DND-41 (cell line): Measurements from ENCODE around the gene LMNTD1.

Experiments used
- EZH2 ChIP-seq: IDR thresholded peaks from 3 replicates; pipeline ENCODE4 v1.6.1; 2012; ENCODE audit warnings: borderline replicate concordance, low read depth, mild to moderate bottlenecking, moderate library complexity, low read length, inconsistent platforms; ENCODE audit not compliant: severe bottlenecking
- TF ChIP-seq, protein P1 (sequence below): IDR thresholded peaks from 2 replicates; pipeline ENCODE4 v1.5.1; 2012; ENCODE audit warnings: borderline replicate concordance, low read length, moderate library complexity, mild to moderate bottlenecking; ENCODE audit not compliant: poor library complexity, severe bottlenecking; ENCODE audit errors: extremely low read depth

GRCh38 chr12:25469368-25469767 lies 83.7 kb downstream of the LMNTD1 start:
- TF ChIP-seq, protein P1, sequence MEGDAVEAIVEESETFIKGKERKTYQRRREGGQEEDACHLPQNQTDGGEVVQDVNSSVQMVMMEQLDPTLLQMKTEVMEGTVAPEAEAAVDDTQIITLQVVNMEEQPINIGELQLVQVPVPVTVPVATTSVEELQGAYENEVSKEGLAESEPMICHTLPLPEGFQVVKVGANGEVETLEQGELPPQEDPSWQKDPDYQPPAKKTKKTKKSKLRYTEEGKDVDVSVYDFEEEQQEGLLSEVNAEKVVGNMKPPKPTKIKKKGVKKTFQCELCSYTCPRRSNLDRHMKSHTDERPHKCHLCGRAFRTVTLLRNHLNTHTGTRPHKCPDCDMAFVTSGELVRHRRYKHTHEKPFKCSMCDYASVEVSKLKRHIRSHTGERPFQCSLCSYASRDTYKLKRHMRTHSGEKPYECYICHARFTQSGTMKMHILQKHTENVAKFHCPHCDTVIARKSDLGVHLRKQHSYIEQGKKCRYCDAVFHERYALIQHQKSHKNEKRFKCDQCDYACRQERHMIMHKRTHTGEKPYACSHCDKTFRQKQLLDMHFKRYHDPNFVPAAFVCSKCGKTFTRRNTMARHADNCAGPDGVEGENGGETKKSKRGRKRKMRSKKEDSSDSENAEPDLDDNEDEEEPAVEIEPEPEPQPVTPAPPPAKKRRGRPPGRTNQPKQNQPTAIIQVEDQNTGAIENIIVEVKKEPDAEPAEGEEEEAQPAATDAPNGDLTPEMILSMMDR: no peak
- TF ChIP-seq EZH2: no peak
